Loucy (cell line): ENCODE results near the gene CAMK2A.

Experiments
- H2AFZ ChIP-seq: fragments of 200-600 bp; sonication (generic); 2 replicates; pipeline ENCODE4 v1.6.0; 2016; ENCODE audit warnings: antibody characterized with exemption, mild to moderate bottlenecking, low read length, moderate library complexity
- H3F3A ChIP-seq: fragments of 200-600 bp; 2 replicates; pipeline ENCODE4 v1.6.0; 2016; ENCODE audit warnings: antibody characterized with exemption, low read depth, mild to moderate bottlenecking
- H3K27me3 ChIP-seq: fragments of 200-600 bp; sonication (generic); 2 replicates; pipeline ENCODE4 v1.6.1; 2014; ENCODE audit warnings: low read length, mild to moderate bottlenecking; ENCODE audit not compliant: insufficient read depth, poor library complexity, severe bottlenecking
- H3K36me3 ChIP-seq: fragments of 200-600 bp; sonication (generic); 2 replicates; pipeline ENCODE4 v1.6.1; 2016; ENCODE audit warnings: low read length; ENCODE audit not compliant: insufficient read depth
- H3K4me1 ChIP-seq: fragments of 200-600 bp; sonication (generic); 2 replicates; pipeline ENCODE4 v1.5.1; 2014; ENCODE audit warnings: low read length, mild to moderate bottlenecking; ENCODE audit not compliant: insufficient read depth, poor library complexity, severe bottlenecking
- H3K4me2 ChIP-seq: fragments of 200-600 bp; sonication (generic); 2 replicates; pipeline ENCODE4 v1.6.0; 2014; ENCODE audit warnings: antibody characterized with exemption, low read length, low read depth, mild to moderate bottlenecking; ENCODE audit not compliant: poor library complexity, severe bottlenecking
- H3K4me3 ChIP-seq: fragments of 200-600 bp; sonication (generic); 2 replicates; pipeline ENCODE4 v1.5.1; 2014; ENCODE audit warnings: low read length, mild to moderate bottlenecking, mixed read lengths; ENCODE audit not compliant: poor library complexity, severe bottlenecking
- H3K79me2 ChIP-seq: fragments of 200-600 bp; sonication (generic); 2 replicates; pipeline ENCODE4 v1.6.1; 2014; ENCODE audit warnings: low read length; ENCODE audit not compliant: insufficient read depth
- H3K9ac ChIP-seq: fragments of 200-600 bp; sonication (generic); 2 replicates; pipeline ENCODE4 v1.6.0; 2014; ENCODE audit warnings: mild to moderate bottlenecking, low read depth, low read length, moderate library complexity; ENCODE audit not compliant: poor library complexity, severe bottlenecking
- H3K9me2 ChIP-seq: fragments of 200-600 bp; sonication (generic); replicated peaks from 2 replicates; pipeline ENCODE4 v1.6.1; 2016; ENCODE audit warnings: low read depth, low read length, mixed read lengths
- H3K9me3 ChIP-seq: fragments of 200-600 bp; sonication (generic); 2 replicates; pipeline ENCODE4 v1.6.1; 2014; ENCODE audit warnings: mild to moderate bottlenecking, antibody characterized with exemption, low read length, low read depth; ENCODE audit not compliant: insufficient read depth
- H4K20me1 ChIP-seq: fragments of 200-600 bp; sonication (generic); 2 replicates; pipeline ENCODE4 v1.6.0; 2014; ENCODE audit warnings: antibody characterized with exemption, low read length, mild to moderate bottlenecking; ENCODE audit not compliant: insufficient read depth, poor library complexity, severe bottlenecking
- EZH2phosphoT487 ChIP-seq: fragments of 200-600 bp; IDR thresholded peaks from 2 replicates; pipeline ENCODE4 v1.6.1; 2018; ENCODE audit warnings: antibody characterized with exemption, mild to moderate bottlenecking, moderate library complexity, borderline replicate concordance
- TF ChIP-seq, protein P1 (sequence below): fragments of 200-600 bp; sonication (generic); conservative IDR thresholded peaks from 2 replicates; pipeline ENCODE4 v1.5.1; 2014; ENCODE audit warnings: mild to moderate bottlenecking, antibody characterized with exemption, low read length

CAMK2A gene

DNA sequence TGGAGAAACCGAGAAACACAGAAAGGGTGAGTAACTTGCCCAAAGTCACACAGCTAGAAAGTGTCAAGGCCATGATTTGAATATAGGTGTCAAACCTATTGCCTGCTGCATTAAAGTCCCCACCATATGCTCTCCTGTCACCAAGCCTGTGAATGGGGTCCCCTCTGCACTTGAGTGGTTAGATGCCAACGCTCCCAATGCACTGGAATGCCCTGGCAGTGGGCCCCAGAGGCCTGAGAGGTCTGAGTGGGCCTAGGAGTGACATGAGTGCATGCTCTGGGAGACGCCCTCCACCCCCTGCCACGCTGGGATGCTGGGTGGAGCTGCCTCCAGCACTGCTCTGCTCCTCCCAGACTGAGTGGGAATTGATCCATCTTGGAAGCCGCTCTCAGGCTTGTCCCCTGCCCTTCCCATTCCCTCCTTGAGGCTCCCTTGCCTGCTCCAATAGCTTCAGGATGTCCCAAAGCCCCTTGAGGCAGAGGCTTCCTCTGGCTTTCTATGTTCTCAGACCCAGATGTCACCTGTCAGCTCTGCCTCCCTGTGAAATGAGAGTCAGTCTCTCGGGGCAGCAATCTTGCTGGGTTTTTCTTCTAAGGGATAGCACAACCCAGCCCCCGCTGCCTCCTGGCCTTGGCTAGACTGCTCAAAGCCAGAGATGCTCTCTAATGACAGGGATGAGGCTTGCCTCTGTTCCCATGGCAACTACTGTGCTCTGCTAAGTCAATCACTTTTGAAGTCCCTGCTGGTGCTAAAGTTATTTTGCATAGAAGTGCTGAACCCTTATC is 19.7 kb upstream of the CAMK2A start:
- TF ChIP-seq, protein P1, sequence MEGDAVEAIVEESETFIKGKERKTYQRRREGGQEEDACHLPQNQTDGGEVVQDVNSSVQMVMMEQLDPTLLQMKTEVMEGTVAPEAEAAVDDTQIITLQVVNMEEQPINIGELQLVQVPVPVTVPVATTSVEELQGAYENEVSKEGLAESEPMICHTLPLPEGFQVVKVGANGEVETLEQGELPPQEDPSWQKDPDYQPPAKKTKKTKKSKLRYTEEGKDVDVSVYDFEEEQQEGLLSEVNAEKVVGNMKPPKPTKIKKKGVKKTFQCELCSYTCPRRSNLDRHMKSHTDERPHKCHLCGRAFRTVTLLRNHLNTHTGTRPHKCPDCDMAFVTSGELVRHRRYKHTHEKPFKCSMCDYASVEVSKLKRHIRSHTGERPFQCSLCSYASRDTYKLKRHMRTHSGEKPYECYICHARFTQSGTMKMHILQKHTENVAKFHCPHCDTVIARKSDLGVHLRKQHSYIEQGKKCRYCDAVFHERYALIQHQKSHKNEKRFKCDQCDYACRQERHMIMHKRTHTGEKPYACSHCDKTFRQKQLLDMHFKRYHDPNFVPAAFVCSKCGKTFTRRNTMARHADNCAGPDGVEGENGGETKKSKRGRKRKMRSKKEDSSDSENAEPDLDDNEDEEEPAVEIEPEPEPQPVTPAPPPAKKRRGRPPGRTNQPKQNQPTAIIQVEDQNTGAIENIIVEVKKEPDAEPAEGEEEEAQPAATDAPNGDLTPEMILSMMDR = no peak
- TF ChIP-seq EZH2phosphoT487 = no peak

DNA sequence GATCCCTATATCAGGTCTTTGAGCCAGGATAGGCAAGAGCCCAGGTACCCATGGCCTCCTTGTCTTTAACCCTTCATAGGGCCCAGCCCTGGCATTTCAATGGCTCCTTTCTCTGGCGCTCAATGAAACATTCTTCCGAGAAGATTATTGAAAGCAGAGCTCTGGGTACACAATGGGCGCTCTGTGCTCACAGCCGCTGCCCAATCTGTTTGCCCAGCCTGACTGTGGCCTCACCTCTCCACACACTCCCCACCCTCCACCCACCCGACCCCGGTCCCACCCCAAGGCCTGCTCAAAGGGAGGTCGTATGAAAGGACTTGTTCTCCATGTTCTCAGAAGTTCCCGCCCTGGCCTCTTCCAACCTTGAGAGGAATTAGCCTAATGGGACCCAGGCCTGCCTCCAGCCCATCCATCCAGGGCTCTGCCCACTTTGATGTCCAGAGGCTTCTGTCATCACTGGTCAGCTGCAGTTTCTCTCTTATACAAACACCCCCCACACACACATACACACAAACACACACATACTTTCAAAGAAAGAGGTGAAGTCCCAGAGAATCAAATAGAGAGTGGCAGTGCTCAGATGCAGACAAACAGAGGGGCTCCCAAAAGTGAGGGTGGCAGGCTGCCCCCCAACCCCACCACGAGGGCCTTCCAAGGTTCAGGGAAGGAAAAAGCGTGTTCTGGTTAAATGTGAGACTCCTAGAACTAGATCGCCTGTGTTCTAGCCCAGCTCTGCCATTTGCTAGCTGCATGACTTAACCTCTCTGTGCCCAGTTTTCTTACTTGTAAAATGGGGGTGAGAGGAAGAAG is 18.2 kb upstream of the CAMK2A start:
- no peak for TF ChIP-seq EZH2phosphoT487
- H3K27me3 ChIP-seq = no peaks in the 10 kb centered on the region
- no peaks in the 10 kb centered on the region for H3F3A ChIP-seq
- H3K4me3 ChIP-seq = no peak overlapping the region
- no peaks in the 10 kb centered on the region for H3K4me1 ChIP-seq
- no peaks in the 10 kb centered on the region for H4K20me1 ChIP-seq
- H3K9me2 ChIP-seq = no peaks in the 10 kb centered on the region
- H3K9me3 ChIP-seq = no peaks in the 10 kb centered on the region
- no peak overlapping the region for H2AFZ ChIP-seq
- no peaks in the 10 kb centered on the region for H3K36me3 ChIP-seq
- no peak overlapping the region for H3K4me2 ChIP-seq
- no peak overlapping the region for H3K9ac ChIP-seq
- H3K79me2 ChIP-seq = no peaks in the 10 kb centered on the region

More for the DNA sequence above, 19.7 kb upstream of the CAMK2A start:
- H3F3A ChIP-seq = no peaks in the 10 kb centered on the region
- no peaks in the 10 kb centered on the region for H3K79me2 ChIP-seq
- H3K36me3 ChIP-seq = no peaks in the 10 kb centered on the region
- H3K9me3 ChIP-seq = no peaks in the 10 kb centered on the region
- H4K20me1 ChIP-seq = no peaks in the 10 kb centered on the region
- H3K4me2 ChIP-seq = no peak overlapping the region
- H3K9me2 ChIP-seq = no peaks in the 10 kb centered on the region
- H3K9ac ChIP-seq = no peak overlapping the region
- H3K4me3 ChIP-seq = no peak overlapping the region
- no peaks in the 10 kb centered on the region for H3K27me3 ChIP-seq
- H3K4me1 ChIP-seq = no peaks in the 10 kb centered on the region
- H2AFZ ChIP-seq = no peak overlapping the region

DNA sequence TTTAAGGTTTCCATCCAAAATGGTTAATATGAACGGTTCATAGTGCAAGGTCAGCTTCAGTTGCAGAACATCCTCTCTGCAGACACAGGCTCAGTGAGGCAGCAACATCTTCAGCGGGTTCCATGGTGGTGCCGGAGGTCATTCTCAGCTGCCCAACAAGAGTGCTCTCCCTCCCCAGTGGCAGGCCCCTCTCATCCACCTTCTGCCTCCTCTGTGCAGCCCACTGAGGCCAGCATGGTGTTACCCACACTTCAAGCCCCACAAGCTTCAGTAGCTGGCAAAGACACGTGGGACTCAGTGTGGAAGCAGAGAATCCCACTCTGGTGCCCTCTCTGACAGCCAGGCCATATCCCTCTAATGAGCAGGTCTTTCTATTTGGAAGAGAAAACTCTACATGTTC is 17.2 kb upstream of the CAMK2A start:
- H3K9ac ChIP-seq = no peak overlapping the region
- H3K79me2 ChIP-seq = no peaks in the 10 kb centered on the region
- no peaks in the 10 kb centered on the region for H3F3A ChIP-seq
- H3K4me2 ChIP-seq = no peak overlapping the region
- no peaks in the 10 kb centered on the region for H3K36me3 ChIP-seq
- H3K4me1 ChIP-seq = no peaks in the 10 kb centered on the region
- H3K4me3 ChIP-seq = no peak overlapping the region
- no peaks in the 10 kb centered on the region for H3K9me3 ChIP-seq
- H3K9me2 ChIP-seq = no peaks in the 10 kb centered on the region
- H3K27me3 ChIP-seq = no peaks in the 10 kb centered on the region
- H2AFZ ChIP-seq = no peak overlapping the region
- no peaks in the 10 kb centered on the region for H4K20me1 ChIP-seq
- TF ChIP-seq, protein P1 = no peak
- TF ChIP-seq EZH2phosphoT487 = no peak
